IPS-NIHi7 (cell line): Measurements from ENCODE around the gene NCAPD2.
"Not testable (repeated sequence)": the region's sequence is repeated elsewhere in the genome, so short reads cannot be mapped to it uniquely, and the experiment has no call there.

Experiments used
- DNase-seq: peaks from one replicate; pipeline ENCODE4 v3.0.0; 2012; ENCODE audit warnings: mixed read lengths; ENCODE audit errors: extremely low spot score

The NCAPD2 gene

GRCh38 chr12:6492838-6493496 is 935 bp upstream of the NCAPD2 start, which contains the start of gene MRPL51:
Gene MRPL51, minus strand, starts transcription at chr12:6493262. Its CDS starts 126 bp downstream, at chr12:6493136.
- peak; percentile 97 for DNase-seq

- no peak for DNase-seq
Measured at GRCh38 chr12:6494258-6494743, 399 bp downstream of the NCAPD2 start.

- no peak for DNase-seq
Measured at GRCh38 chr12:6494968-6495367, 1.1 kb downstream of the NCAPD2 start.

- DNase-seq = not testable (repeated sequence)
Measured at GRCh38 chr12:6497291-6497690, 3.4 kb downstream of the NCAPD2 start.

- no peak for DNase-seq
Measured at GRCh38 chr12:6500466-6500865, 6.6 kb downstream of the NCAPD2 start.

- peak; percentile 20 for DNase-seq
Measured at GRCh38 chr12:6507102-6507998, 13.4 kb downstream of the NCAPD2 start.

GRCh38 chr12:6508087-6508486 is 14.2 kb downstream of the NCAPD2 start:
- no peak for DNase-seq

- DNase-seq = no peak
Measured at GRCh38 chr12:6520186-6520585, 26.3 kb downstream of the NCAPD2 start.

- no peak for DNase-seq
Measured at GRCh38 chr12:6522193-6522592, 28.3 kb downstream of the NCAPD2 start.

GRCh38 chr12:6523708-6524107 is 29.8 kb downstream of the NCAPD2 start:
- DNase-seq = no peak

GRCh38 chr12:6524648-6525047 is 30.7 kb downstream of the NCAPD2 start:
- DNase-seq = no peak

- DNase-seq = no peak
Measured at GRCh38 chr12:6526201-6526600, 32.3 kb downstream of the NCAPD2 start.

GRCh38 chr12:6526766-6527525 is 33.0 kb downstream of the NCAPD2 start:
- DNase-seq = no peak

- no peak for DNase-seq
Measured at GRCh38 chr12:6527711-6528110, 33.8 kb downstream of the NCAPD2 start.

- DNase-seq = no peak
Measured at GRCh38 chr12:6528539-6529235, 34.8 kb downstream of the NCAPD2 start.

GRCh38 chr12:6529291-6529737 is 35.4 kb downstream of the NCAPD2 start:
- no peak for DNase-seq

GRCh38 chr12:6530576-6531260 is 36.8 kb downstream of the NCAPD2 start:
- DNase-seq = no peak

- DNase-seq = peak; percentile 69
Measured at GRCh38 chr12:6532051-6532926, 38.4 kb downstream of the NCAPD2 start.

GRCh38 chr12:6532927-6533652 is 39.2 kb downstream of the NCAPD2 start:
- peak; percentile 62 for DNase-seq
